ENCODE results near the gene MANEA. TPM values are rescaled to one million over a fixed set of nuclear protein-coding genes. Genes with fewer than 3 reads are reported as not detected.

Gene MANEA
- total and polyA plus RNA-seq, 2 of the 8 experiments (the other 6 are each of a cell fraction or from before 2014, with no cell fraction given), result 2.8 to 10.4 TPM

GRCh38 chr6:95577304-95578105 is at the start of gene MANEA (continued):
- TF ChIP-seq POU5F1 (IDR thresholded peaks at IDR 0.05; ENCODE audit: low read depth, low read length), result no peak
- TF ChIP-seq CTCF (IDR thresholded peaks at IDR 0.05; ENCODE audit: control extremely low read depth in 1 of 3, insufficient read depth in 1 of 3, low read depth in 1 of 3, low read length in 3 of 3), result no peak
- no peak for TF ChIP-seq ATF3 (IDR thresholded peaks at IDR 0.05; ENCODE audit: insufficient read depth, low read depth, low read length)
- TF ChIP-seq CHD7 (IDR thresholded peaks at IDR 0.05; ENCODE audit: insufficient replicate concordance, low read length), result no peak
- no peak for TF ChIP-seq TBP (IDR thresholded peaks at IDR 0.05; ENCODE audit: low read depth, low read length)
- no peak for TF ChIP-seq NANOG (IDR thresholded peaks at IDR 0.05; ENCODE audit: insufficient read depth, low read depth, low read length, poor library complexity, severe bottlenecking)
- TF ChIP-seq POLR2A (IDR thresholded peaks at IDR 0.05; ENCODE audit: control extremely low read depth in 1 of 2, low read depth in 2 of 2, low read length in 2 of 2), result peak; percentile 53 to 57; a peak in 1 of 3 replicates
